Measurements from ENCODE around the gene CRELD2.

The CRELD2 gene

DNA sequence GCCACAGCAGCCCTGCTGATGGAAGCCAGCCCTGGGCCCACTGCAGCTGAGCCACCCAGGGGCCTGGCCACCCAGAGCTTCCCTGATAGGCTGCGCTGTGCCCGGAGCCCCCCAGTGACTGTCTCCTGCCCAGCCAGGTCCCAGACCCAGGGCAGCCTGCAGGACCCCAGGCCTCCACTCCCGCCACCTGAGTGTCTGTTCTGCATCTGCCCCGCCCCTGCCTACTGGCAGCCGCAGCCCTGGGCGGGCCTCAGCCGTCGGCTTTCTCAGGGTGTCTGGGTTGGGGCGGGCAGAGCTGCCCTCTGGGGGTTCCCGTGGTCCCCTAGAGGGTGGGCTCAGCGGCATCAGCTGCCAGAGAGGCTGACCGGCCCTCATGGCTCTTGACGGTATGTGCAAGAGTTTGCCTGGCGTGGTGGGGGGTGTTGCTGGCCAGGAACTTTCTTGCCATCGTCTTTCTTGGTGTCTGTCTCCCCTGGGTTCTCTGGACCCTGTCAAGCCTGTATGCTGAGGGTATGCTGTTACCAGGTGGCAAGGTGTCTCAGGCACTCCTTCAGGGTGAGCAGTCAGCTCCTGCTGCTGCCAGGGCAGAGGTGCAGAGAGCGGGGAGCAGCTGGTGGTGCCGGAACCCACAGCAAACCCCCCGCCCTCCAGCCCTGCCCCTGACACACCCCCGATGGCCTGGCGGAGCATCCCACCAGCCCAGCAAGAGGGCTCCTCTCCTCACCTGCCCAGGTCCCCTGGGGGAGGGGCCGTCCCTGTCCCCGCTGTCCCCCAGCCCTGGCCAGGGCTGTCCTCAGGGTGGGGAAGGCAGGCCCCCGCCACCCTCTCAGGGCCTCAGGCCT, 29.9 kb downstream of the CRELD2 start:
- DNase-seq: no peak

DNA sequence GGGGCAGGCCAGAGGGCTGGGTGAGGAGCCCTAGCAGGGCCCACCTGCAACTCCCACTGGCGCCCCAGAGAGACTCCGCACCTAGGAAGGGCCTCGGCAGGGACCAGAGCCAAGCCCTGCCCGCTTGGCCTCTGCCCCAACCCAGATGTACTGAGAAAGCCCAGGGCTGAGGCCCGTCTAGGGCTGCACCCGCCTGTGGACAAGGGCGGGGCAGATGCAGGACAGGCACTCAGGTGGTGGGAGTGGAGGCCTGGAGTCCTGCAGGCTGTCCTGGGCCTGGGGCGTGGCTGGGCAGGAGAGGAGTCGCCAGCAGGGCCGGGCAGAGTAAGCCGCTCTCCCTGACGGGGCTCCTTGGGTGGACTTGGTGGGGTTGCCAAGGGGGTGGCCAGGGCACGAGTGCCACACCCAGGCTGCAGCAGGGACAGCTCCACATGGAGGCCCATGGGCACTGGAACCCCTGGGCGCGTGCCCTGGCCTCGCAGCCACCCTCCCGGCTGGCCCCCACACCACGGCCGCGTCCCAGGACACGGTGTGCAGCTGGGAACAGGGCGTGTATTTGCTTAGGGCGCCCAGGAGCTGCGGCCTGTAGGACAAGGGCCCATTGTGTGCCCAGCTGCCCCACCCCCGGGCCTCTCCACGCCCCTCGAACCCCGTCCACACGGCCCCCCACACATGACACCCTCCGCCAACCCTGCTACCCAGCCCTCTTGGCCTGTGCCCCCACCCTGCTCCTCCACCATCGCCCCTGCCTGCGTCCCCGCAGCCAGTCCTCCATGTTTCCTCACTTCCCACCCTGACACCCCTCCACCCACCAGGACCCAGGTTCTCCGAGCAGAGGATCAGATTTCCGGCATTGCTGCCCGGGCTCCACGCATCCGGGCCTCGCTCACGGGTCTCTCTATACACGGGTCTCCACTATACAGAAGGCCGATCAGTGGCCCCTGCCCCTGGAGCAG, 30.8 kb downstream of the CRELD2 start:
- DNase-seq: no peak

DNA sequence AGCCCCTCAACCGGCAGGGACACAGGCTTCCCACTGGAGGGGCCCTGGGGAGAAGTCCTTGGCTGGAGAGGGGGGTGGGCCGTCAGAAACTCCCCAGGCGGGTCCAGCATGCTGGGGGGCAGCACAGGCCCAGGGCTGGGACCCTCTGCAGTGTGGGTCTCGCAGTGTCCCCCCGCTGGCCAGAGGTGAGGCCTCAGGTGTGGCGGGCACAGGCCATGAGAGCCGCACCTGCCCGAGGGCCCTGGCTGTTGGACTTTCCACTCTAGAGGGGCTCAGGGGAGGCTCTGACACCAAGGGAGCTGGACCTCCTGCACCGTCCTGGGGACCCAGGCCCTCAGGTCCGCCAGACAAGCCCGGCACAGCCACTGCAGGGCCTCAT, 31.5 kb downstream of the CRELD2 start:
- no peak for DNase-seq

DNA sequence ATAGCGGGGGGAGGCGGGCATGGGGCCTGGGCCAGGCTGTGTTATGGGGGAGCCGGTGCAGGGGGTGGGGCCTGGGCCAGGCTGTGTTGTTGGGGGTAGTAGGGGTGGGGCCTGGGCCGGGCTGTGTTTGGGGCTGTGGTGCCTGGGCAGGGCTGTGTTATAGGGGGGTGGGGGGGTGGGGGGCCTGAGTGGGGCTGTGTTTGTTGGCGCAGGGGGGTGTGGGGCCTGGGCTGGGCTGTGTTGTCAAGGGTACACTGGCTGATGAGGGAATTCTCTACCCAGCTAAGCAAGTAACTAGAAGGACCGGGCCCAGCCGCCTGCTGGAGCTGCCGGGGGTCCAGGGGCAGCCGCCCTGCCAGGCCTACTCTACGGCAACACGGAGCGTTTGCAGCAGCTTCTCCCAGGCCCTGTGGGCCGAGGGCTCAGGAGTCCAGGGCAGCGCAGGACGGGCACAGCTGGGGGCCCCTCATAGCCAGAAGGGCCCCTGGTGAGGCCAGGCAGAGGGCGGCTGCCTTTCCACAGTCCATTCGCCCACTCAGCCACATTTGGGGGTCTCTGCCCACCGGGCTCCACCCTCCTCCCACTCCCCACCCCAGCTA, 32.1 kb downstream of the CRELD2 start:
- DNase-seq: no peak

DNA sequence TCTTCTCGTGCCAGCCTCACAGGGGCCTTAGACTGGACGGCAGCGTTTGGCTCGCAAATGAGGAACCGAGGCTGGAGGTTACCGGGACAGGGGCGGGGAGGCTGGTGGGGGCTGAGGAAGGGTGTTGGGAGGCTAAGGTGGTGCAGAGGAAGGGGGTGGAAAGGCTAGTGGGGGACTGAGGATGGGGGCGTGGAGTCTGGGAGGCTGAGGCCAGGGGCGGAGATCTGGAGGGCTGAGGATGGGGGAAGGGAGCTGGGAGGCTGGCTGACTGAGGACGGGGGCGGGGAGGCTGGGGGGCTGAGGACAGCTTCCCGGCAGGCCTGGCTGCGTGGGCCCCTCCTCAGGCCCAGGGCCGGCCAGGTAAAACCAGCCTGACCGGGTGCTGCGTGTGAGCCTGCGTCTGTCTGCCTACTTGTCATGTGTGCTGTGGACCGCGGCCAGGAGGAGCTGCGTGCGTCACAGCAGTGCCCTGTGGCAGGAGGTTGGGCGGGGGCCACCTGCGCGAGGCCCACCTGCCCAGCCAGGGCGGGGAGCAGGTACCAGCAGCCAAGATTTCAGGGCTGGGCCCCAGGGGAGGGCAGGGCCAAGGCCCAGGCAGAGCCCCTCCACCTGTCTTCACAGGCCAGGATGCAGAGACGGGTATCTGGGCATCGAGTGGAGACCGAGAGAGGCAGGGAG, 32.7 kb downstream of the CRELD2 start:
- DNase-seq: no peak

DNA sequence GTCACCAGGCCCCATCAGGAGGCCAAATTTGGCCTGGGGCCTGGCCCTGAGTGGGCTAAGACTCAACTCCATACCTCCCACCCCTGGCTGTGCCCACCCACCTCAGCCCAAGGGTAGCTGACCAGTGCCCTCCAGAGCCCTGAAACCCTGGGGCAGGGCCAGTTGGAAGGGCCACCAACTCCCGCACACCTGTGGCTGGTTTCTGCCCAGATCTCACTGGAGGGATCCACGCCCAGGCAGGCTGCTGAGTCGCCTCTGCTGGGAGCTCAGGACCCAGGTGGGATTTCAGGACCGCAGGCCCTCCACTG, 33.2 kb downstream of the CRELD2 start:
- no peak for DNase-seq

DNA sequence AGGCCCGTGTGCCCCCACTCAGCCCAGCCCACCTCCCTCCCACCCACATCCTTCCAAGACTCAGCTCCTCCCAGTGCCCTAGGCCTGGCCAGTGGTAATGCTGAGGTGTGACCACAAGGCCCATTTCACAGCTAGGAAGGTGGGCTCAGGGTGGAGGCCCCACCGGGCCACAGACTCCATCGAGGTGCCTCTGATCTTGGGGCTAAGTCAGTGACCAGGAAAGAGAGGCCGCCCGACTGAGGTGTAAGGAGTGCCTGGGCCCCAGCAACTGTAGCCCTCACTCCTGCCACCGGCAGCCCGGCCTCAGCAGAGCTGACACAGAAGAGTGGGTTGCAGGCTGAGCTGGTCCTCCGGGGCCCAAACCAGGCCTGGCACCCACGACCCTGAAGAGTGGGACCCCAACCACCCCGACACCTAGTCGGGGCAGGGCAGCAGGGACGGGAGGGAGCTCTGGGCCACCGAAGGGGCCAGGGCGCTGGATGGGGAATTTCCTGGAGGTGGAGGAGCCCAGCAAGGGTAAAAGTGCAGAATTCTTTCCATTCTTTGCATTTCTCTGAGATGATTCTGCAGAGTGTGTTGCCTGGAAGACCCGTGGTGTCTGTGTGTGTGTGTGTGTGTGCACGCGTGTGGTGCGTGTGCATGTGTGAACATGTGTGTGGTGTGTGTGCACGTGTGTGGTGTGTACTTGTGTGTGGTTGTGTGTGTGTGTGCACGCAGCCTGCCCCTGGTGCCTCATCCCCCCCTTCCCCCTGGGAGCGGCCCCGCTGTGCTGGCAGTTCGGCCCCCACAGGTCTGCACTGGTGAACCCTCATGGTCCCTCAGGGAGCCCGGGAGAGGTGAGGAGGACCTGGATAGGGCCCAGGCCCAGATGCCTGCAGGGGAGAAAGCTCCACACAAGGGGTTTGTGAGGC, 33.8 kb downstream of the CRELD2 start:
- no peak for DNase-seq

DNA sequence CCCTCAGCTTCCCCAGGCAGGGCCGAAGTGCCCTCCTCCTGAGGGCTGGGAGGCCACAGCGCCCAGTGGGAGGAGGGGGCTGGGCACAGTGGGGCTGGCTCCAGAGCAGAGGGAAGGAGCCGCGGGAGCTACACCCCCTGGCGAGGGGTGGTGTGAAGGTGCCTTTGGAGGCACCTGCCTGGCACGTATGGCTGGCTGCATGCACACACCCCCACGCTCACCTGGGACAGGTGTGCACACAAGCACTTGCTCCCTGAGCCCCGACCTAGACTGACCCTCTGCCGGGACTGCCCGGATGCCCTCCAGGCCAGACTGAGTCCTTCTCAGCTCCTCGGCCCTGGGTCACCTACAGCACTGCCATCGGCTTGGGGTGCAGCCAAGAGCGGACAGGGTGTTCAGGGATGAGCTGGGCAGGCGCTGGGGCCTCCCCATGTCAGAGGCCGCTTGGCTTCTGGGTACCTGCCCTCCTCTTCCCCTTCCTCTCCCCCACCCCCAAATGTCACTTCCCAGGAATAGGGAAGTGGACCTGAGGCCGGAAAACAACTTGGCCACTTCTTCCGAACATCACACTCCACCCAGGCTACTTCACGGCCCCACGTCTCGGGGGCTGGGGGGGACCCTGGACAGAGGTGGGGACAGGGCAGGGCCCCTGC, 34.7 kb downstream of the CRELD2 start:
- no peak for DNase-seq

DNA sequence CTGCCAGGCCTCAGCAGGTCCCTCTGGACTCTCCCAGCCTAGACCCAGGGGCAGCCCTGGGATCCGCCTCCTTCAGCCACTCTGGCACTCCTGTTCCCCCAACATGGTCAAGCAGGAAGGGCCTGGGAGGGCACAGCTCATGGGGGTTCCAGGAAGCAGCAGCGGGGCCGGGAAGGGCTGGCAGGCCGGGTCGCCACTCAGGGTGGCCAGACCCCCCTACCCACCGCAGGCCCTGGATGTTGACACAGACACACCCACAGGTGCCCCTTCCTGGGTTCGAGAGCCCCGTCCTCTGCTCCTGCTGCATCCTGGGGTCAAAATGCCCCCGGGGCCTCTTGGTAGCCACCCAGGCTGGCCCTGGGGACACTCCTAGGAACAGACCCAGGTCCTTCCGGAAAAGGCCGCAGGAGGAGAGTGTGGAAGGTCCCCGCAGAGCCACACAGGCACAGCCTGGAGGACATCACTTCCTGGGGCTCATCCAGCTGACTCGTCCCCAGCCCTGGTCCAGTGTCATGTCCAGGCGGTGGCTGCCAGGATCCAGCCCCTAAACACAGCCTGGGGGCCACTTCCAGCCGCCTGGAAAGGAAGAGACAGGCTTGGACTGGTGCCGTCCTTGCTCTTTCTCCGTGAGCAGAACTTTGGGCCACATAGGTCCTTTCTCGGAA, 35.4 kb downstream of the CRELD2 start:
- DNase-seq: no peak

DNA sequence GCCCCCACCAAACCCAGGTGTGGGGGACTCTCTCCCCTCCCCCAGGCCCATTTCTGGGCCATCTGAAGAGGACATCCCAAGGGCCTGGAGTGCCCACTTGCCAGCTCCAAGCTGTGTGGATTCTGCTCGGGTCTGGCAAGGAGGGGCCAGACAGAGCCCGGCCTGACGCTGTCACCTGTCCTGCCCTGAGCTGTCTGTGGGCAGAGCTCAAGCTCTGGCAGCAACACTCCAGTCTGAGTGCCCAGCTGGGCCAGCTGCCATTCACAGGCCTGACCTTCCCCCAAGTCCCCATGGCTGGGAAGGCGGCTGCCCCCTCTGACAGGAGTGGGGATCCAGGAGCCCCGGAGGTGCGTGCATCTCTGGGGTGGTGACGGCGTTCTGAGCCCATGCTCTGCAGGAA, 35.9 kb downstream of the CRELD2 start:
- no peak for DNase-seq

DNA sequence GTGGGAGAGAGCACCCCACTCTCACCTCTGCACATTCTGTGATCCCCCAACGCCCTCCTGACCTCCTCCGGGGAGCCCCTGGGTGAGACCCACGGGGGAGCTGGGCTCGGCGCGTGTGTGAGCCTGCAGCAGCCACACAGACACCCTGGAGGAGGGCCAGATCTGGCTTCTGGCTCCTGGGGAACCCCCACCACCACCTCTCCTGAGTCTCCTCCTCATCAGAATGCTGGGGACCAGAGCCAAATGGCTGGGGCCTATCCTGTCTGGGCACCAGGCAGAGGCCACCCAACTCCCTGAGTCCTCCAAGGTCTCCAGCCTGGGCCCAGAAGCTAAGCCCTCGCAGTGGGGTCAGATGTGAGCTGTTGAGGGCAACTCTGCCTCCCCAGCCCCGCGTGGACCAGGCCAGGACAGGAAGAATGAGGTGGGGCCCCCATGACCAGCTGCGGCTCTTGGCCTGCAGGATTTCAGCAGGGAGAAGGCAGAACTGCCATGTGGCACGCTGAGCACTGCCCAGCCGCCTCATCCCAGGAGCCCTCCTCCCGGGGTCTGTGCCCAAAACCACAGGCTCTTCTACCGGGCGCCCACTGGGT, 36.7 kb downstream of the CRELD2 start:
- no peak for DNase-seq

DNA sequence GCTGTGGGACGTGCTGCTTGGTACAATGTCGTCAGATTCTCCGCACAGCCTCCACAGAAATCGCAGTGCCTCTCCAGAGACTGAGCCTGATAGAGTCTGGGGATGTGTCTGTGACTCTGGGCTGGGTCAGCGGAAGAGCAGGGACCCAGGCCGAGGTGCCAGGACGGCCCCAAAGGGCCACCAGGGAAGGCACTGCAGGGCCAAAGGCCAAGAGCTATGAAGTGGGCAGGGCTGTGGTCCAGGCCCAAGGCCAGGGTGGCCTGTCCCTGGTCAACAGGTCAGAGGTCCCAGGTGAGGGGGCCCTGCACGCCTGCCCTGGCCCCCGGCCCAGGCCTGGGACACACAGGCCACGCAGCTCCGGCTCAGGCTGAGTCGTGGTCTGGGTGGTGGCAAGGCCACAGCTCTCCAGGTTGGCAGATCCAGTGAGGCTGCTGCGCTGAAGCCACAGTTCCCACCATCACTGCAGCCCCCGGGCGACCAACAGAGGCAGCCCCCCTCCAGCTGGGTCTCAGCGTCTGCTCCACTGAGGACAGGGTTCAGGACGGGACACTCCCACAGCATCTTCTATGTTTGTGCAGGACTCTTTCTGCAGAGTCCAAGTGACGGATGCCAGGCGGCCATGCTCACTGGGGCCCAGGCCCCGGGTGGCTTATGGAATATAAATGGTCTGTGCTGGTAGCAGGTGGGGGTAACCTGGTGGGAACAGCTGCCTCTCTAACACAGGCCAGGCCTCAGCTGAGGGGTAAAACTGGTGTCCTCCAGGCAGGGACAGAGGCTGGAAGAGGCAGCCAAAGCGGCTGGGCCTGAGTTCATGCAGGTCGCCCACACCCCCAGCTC, 37.4 kb downstream of the CRELD2 start:
- no peak for DNase-seq

DNA sequence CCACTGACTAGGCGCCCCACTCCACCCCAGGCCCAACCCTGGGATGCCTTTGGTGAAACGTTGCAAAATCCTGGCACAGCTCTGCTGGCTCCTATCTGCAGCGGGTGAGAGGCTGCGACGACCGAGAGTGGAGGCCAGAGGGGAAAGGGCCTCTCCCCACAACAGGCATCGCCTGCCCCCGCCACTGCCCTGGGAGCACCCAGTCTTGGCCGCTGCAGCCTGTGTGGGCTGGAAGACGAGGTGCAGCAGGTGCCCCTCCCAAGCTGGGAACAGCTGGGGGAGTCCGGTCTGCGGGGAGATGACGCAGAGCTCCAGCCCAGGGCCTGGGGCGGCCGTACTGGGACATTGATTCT, 38.0 kb downstream of the CRELD2 start:
- DNase-seq: no peak

DNA sequence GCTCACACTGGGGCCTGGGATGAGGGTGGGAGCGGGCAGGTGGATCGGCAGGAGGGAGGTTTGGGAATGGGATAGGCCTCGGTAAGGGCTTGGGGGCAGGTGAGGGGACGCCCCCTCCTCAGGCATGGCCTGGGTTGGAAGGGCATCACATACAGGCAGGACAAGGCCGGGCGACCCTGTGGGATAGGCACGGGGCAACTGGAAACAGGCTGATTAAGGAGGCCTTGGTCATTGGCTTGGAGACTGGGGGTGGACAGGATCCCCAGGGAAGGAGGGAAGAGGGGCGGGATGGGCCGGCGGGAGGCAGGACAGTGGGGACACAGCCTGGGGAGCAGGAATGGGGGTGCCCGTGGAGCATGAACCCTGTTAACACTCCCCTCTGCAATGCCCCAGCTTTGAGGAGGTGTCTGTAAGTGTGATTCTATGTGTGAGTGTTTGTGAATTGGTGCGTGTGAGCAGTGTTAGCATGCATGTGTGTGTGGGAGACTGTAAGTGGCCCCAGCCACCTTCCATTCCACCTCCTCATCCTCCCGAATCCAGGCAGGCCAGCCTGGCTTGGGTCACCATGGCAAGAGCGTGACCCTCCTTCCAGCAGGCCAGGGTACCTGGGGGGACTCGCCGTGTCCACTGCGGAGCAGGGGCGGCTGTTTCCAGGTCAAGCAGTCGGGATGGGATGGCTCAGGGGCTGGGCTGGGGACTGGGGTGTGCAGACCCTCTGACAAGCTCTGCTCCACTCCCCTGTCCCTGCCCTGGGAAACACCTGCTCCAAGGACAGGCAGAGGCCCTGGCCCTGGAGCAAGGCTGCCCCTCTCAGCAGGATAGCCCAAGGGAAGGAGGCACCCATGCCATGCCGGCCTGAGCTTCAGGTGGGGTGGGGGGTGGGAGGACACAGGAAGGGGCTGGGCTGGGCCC, 38.7 kb downstream of the CRELD2 start:
- no peak for DNase-seq

DNA sequence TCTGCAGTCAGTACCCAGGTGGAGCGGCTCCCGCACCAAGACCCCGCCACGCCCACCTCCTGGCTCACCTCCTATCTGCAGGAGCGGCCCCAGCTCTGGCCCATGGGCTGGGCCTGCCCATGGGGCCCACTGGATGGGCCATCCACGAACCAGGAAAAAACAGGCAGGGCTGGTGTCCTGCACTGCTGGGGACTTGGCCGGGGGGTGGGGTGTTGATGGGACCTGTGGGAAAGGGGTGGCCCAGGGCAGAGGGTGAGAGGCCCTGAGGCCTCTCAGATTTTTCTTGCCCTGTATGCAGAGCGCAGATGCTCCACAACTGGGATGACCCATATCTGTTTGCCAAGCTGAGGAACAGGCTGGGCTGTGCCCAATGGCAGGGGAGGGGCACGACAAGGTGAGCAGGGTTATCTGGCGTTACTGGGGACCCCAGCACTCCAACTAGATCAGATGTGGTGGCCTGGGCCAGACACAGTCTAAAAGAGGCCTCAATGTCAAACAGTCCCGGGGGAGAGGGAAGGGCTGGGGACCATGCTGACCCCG, 39.5 kb downstream of the CRELD2 start:
- no peak for DNase-seq

DNA sequence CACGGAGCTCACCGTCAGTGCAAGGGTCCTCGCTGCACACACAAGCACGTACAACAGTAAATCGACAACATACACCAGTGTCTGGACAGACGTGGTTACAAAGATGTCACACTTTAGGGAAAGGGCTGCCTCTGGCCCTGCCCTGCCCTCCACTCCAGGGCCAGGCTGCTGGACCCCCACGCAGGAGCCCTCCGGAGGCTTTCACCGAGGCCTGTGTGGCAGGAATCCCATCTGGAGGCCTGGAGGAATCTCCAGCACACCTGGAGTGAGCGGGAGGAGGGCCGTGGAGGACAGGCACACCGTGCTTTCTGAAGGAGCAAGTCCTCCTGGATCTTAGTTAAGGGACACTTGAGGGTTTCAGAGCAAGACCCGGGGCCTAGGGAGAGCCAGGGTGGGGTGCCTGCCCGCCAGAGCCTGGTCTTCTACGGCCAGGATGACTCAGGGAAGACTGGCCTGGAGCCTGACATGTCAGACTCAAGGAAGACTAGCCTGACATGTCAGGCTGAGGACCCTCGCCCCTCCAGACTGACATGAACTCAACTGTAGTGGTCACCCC, 40.0 kb downstream of the CRELD2 start:
- no peak for DNase-seq

DNA sequence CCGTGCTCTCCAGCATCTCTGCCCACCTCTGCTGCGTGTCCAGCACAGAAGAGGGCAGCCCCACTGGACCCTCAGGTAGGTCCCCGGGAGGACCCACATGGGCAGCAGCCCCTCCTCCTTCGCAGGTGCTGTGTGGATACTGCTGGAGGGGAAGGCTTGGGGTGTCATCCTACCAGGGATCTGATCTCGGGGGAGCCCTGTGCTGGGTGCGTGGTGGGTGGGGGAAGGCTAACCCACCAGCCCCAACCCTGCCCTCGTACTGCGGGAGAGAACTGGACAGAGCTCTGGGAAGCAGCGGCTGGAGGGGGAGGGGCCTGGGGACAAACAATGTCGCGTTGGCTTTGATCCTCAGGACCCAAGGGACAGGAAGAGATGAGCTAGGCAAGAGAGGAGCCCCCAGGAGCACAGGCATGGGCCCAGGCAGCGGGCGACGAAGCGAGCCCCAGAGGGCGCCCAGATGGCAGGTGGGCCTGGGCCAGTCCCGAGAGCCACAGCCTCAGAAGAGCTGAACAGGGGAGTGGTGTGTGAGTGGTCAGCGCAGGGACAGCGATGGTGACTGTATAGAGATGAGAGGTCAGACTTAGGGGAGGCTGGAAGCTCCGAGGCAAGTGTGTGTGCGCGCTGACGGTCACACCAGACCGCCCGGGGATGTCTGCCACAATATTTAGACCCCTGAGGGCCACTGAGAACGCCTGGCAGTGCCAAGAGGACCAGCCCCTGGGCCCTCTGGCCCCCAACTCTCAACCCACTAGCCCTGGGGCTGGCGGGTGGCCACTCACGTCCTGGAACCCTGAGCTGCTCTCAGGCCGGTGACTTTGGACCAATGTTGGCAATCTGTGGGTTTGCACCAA, 40.7 kb downstream of the CRELD2 start:
- no peak for DNase-seq
